Fibroblast of peridontal ligament (primary cell): ENCODE measurements around the gene SPRYD3.

Experiments
- DNase-seq: peaks from one replicate; pipeline ENCODE4 v3.0.0-alpha.2; 2010; ENCODE audit errors: extremely low read depth

Gene SPRYD3

DNA sequence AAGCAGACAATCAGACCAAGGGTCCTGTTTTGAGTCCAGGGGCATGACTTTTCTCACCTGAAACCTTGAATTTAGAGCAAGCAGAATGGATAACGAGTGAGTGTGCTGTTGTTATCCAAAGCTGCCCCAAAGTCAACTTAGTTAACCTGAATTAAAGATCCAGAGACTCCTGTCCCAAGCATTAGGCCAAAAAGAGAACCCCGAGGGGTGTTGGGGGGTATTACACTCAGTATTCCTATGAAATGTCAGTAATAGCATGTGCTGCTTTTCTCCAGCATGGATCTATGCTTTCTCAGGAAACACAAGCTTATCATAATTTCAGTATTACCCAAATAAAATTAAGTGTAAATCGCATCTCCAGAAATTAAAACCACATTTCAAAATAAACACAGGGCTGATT is 53.9 kb downstream of the SPRYD3 start:
- no peak for DNase-seq

GRCh38 chr12:53014709-53015108 is 64.5 kb downstream of the SPRYD3 start:
- no peak for DNase-seq
